GM21423 (cell line): ENCODE results near the gene WDR87.

Experiments
- ATAC-seq: cut with Tn5 transposase; IDR thresholded peaks from one replicate; pipeline ENCODE4 v1.9.1; 2021; ENCODE audit warnings: mild to moderate bottlenecking, moderate library complexity; ENCODE audit not compliant: unreplicated experiment

The WDR87 gene

DNA sequence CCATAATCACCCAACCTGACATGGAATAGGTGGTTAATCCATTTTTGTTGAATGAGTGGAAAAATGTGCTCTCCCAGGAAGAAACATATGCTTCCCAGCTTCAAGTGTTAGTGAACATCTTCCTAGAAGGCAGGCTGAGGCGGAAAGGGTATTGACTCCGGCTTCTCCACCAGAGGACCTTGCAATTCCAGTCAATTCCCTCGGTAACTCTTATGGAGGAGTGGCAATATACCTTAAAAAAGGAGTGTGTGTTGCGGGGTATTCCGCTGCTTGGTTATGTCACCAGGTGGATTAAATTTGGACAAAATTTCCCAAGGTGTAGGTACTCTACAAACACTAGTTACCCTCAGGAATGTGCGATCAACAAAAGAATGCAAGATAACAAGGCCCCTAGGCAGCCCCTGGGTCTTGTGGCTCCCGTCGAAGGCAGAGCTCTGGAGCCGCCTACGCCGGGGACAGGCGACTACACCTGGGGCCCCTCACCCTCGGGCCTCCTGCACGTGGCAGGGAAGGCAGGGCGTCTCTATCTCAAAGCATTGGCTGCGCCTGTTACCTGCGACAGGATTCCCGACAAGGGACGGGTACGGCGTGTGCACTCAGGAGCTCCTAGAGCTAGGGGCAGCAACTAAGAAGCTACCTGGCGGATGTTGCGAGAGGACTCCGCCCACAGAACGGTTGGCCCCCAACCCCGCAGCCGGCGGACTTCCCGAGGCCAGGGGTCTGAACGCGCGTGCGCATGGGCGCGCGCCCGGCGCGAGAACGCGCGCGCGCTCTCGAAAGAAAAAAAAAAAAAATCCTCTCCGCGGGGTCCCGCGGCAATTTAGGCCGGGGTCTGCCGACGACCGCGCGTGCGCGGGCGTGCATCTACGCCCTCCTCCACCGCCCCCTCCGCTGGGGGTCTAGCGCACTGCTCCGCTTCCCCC is at the start of gene WDR87:
TSS of gene WDR87 (minus strand) at position 649 of the 923 bp plus-strand sequence. CDS start 8,355 bp downstream, outside the sequence.
- ATAC-seq: peak; percentile 11

DNA sequence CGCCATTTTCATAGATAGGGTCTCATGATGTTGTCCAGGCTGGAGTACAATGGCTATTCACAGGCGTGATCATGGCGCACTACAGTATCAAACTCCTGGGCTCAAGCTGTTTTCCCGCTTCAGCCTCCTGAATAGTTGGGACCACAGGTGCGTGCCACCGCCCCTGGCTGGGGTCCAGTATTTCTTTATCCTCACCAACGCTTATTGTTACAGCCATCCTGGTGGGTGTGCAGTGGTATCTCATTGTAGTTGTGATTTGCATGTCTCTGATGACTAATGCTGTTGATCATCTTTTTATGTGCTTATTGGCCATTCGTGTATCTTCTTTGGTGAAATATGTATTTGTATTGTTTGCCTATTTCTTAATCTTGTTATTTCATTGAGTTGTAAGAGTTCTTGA is 49.6 kb upstream of the WDR87 start:
- no peak for ATAC-seq

DNA sequence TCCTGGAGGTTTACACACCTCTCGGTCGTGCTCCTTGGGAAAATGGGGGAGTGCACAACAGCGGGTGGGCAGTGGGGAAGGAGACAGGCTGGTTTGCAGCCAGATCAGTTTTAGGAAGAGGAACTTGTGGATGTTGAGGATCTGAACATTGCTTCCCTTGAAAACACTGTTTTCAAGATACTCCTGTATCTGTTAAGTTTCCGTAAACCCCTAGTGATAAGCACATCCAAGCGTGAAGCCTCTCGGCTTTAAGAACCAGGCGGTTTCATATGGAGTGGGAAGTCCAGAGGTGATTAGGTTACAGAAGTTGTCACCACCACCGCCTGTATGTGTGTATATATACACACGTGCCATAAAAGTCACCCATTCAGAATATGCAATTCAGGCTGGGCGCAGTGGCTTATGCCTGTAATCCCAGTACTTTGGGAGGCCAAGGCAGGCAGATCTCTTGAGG is 48.1 kb upstream of the WDR87 start:
- no peak for ATAC-seq

DNA sequence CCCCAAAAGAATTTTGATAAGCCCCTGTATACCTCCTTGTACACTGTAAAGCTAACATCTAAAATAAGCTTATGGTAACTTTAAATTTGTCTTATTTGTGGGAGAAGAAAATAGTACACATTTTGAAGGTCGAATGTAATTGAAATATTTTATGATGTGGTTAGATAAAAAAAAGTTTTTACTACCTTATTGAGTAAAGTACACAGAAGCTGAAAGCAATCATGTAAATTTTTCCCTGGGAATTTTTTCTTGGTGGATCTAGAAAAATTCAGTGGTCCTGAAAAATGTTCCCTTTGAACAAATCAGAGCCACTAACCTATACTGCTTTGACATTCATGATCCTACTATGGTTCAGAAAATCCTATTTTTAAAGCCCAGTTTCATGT is 47.5 kb upstream of the WDR87 start:
- ATAC-seq: no peak

DNA sequence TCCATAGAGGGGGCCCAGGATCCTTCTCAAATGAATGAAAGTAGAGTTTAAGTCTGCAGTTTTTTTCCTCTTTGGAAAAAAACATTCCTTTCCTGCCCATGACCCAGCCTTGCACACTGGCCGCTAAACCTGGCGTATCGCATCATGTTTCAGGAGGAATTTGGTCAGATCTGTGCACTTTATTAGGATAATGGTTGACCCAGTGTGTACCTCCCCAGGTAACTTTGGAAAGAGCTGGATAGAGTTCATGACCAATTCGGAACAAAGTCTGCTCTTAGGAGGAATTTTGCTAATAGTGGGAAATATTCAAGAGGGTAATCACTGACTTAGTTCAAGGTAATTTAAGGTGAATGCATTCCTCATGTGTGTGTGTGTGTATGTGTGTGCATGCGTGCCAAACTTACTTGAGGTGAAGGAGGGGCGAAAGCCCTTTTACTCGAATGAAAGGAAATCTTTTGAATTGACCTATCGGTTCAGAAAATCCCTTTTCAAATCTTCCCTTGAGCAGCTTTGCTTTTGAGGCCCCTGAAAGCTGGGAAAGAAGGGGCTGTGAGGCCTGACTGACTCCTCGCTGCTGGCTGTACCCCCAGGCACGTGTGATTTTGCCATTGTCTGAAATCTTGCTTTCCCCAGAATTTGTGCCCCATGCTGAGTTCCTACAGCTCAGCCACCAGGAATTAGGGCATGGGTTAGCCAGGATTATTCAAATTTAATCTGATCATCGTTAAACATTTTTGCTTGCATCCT is 47.0 kb upstream of the WDR87 start:
- ATAC-seq: no peak

DNA sequence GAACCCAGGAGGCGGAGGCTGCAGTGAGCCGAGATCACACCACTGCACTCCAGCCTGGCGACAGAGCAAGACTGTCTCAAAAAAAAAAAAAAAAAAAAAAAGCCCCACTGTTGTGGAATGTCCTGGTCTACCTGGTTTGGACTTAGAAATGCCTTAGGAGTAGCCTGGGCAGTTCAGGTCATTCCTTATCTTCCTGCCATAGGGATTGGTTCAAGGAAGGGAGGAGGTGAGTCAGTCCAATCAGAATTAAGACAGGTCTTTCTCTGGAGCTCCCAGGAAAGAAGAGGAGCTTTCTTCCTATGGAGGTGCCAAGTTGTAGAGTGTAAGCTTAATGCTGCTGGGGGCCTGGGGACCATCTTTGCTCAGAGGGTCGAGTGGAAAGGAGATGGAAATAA is 45.4 kb upstream of the WDR87 start:
- no peak for ATAC-seq

DNA sequence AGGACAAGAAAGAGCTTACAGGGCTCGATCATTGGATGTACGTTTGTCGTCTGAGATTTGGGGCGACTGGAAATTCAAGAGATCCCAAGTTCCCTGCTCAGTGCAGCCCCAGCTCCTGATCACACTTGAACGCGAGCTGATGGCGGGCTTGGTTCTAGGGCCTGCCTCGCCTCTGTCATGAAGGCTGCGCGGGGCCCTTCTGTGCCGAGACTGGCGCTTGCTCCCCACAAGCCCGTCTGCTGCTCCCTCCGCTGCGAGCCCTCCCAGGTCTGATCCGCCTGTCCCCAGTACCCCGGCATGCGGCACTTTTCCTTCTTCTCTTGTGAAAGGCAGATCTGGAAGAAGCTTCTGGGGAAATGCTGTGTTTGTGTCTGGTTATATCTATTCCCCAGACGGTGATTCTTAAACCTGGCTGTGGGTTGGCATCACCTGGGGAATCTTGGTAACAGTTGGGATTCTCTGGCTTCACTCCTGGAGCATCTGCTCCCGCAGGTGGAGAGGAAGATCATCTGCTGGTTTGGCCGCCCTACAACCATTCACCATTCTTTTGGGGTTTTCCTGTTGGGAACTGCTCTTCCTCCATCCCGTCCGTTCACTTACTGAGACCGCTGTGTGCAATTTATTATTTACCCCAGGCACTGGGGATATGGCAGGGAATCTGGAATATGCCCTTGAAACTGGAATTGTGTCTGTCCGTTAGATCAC is 44.2 kb upstream of the WDR87 start:
- ATAC-seq: no peak

DNA sequence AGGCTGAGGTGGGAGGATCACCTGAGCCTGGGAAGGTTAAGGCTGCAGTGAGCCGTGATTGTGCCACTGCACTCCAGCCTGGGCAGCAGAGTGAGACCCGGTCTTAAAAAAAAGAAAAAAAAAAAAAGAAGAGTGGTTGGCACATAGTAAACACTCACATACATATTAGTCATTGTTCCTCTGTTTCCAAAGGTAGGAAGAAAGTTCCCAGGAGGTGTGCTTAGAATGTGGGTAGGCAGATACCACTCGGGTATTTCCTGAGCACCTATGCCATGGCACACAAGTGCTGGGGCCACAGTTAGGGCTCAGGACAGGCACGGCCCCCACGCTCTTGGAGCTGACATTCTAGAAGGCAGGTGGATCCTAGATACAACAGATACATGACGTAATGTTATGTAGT is 42.0 kb upstream of the WDR87 start:
- ATAC-seq: no peak

DNA sequence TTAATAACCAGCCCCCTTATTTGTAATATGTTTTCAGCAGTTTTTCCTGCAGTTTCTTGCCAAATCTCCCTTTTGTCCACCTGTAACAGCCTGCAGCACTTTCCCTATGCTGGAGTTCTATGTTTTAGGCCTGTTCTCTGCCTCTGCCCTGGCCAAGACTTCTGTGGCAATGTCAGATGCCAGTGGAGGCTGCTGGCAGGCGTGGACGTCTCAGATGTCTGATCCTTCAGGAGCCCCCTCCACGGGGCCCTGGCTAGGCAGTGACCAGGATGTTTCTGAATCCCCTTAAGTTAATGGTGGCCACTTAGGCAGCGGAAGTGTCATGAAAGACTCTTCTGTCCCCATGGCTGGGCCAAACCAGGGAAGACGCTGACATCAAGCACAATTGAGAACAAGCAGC is 41.4 kb upstream of the WDR87 start:
- ATAC-seq: no peak

DNA sequence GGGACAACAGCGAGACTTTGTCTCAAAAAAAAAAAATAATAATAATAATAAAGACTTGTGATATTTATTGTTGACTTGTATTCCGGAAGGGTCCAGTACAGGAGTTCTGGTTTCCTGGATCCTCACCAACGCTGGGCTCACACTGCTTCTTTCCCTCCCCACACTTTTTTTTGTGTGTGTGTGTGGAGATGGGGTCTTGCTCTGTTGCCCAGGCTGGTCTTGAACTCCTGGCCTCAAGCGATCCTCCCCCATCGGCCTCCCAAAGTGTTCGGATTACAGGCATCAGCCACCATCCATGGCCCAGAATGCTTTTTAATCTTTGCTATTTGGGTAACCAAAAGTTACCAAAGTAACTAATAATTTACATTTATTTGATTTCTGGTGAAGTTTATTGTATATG is 39.7 kb upstream of the WDR87 start:
- ATAC-seq: no peak

DNA sequence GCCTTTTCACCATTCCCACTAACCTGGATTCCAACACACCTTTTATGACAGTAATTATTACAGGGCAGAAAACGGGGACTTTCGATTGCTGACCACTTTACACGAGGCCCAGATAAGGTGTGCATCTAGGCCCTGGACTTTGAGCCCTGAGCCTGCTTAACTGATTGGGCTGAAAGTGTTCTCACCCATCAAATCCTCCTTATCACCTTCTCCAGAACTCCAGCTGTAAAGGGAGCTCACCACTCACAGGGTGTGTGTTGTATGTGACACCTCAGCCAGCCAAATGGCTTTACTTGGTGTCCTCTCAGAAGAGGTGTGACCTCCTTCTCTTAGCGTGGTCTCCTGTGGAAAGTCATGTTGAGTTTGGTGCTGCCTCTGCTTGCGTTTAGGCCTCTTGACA is 37.1 kb upstream of the WDR87 start:
- ATAC-seq: no peak

DNA sequence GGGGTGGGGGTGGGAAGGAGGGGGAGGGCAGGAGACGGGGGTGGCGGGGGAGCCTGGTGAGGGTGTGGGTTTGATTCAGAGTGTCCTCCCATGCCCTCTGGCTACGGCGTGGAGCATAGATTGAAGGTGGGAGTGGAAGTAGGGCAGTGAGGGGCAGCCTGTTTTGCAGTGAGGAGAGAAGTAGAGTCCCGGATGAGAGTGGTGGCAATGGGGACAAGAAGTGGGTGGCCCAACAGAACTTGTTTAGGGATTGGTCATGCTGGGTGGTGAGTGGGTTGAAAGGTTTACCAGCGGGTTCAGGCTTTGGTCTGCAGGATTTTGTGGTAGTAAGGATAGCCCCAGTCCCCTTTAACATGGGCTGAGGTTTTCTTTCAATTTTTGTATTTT is 36.1 kb upstream of the WDR87 start:
- no peak for ATAC-seq

DNA sequence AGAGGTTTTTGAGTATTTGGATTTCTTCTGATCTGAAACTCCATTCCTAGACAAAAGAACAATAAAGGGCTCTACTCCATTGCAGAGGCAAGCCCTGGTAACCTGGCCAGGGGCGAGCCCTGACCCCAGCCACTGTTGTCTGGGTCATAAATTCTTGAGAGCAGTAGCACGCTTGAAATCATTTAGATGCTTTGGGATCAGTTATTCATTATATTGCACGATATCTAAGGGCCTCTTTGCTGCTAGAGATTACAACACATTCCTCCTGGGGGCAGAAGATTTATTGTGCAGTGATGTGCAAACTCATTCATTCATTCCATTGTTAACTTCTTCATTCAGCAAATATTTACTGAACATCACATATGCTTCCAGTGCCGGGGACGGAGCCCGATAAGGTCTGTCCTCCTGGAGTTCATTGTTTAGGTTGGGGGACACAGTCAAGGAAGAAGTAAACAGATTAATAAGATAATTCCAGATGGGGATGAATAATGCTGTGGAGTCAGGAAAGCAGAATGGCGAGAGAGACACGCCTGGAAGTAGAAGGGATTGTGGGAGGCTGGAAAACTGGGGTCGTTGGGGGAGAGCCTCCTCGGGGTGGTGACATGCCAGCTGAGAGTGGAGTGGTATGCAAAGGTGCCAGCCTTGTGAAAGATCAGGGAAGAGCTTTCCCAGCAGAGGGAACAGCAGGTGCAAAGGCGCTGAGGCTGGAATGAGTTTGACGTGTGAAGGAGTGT is 35.6 kb upstream of the WDR87 start:
- no peak for ATAC-seq

DNA sequence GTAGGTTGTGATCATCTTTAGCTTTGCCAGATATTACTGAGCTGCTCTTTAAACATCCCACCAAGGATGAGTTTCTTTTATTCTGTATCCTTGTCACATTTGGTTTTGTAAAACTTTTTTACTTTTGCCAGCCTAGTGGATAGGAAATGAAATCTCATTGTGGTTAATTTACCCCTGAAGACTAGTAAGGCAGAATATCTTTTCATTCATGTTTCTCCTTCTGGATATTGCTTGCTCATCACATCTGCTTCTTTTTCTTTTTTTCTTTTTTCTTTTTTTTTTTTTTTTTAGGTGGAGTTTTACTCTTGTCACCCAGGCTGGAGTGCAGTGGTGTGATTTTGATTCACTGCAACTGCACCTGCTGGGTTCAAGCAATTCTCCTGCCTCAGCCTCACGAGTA is 32.0 kb upstream of the WDR87 start:
- no peak for ATAC-seq

DNA sequence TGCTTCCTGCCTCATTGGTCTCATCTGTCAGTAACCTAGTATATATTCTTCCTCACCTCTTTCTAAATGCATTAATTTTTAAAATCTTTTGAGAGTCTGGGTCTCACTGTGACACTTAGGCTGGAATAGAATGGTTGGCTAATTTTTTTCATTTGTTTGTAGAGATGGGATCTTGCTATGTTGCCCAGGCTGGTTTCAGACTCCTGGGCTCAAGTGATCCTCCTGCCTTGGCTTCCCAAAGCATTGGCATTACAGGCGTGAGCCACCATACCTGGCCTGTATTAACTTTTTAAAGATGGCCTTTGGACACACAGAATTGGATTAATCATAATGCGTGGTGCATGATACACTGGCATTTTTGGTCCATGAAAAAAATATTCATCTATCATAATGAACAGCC is 30.5 kb upstream of the WDR87 start:
- ATAC-seq: no peak

DNA sequence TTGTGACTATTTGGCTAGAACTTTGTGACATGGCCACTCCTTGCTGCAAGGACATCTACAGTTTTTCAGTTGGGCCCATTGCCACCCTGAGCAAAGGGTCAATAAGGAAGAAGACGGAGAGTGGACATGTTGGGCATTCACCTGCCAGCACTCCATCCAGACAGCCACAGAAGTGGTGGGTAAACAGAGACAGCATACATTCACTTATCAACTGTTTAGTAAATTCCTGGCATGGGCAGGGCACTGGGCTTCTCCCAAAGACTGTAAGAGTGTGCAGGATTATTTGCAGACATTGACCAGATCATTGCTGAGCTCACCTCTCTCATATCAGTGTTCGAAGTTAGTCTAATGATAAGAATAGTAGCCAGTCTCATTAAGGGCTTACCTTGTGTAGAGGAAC is 29.8 kb upstream of the WDR87 start:
- no peak for ATAC-seq

DNA sequence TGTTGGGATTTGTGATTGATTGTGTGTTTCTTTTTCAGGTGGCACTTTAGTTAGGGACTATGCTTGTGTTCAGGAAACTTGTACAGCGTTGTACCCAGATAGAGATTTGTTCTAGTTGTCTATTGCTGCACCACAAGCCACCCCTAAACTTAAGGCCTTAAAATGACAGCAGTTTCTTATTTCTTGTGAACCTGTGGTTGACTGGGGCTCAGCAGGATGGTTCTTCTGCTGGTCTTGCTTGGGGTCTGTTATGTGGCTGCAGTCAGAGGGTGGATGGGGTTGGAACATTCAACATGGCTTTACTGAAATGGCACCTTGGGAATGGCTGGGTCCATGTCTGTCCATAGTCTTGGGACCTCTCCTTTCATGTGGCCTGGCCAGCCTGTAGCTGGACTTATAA is 28.9 kb upstream of the WDR87 start:
- ATAC-seq: no peak

DNA sequence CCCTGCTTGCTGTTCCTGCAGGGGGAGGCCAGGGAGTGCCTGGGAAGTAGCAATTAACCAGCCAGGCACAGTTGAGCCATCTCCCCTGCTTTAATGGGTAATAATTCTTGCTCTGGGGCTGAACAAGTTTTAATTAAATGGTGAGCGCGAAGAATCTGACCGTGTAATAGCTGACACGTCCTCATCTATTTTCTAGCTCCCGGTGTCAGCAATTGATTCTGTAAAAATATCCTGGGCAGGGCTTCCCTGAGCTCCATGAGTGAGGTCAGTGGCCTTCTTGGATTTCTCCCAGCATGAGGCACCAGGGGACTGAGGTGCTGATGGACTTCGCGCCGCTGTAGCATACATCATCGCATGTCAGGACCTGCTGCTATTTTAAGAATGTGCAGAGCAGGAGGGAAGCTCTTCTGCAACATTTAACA is 27.6 kb upstream of the WDR87 start:
- ATAC-seq: no peak

DNA sequence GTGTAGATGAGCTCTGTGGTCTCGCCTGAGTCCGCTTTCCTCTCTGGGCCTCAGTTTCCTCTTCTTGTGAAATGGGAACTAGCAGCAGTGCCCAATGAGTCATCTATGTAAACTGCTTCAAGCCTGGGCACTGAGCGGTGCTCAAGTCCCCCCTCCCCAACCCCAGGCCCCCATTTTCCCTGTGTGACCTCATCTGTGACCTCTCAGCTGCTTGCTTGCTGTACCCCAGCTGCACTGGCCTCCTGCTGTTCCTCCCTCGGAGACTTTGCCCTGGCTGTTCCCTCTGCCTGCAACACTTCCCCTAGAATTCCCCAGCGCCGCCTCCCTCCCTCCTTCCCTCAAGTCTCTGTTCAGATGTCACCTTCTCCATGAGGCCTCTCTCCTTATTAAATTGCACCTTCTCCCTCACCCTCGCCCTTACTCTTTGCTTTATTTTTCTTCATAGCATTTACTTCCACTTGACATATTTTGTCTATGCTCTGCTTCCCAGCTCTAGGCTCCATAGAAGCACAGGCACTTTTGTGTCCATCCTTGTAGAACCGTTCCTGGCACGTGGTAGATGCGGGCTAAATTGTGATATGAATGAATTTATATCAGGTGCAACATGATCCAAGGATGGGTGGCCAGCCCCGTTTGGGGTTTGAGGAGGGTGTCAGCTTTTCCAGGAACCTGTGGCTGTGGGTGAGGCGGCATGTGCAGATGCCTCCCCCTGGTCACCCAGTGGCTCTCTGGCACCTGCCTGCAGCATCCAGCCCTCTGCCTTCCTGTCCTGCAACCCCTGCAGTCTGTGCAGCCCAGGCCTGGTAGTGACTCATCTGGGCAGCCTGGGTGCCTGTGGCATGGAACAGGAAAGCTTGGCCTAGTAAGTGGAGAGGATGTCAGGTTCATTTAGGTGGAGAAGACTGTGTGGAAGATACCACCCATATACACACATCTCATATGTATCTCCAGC is 26.9 kb upstream of the WDR87 start:
- ATAC-seq: no peak
